DMS53 treated with DMSO at 0.1 percent for 48 hours (cell line): ENCODE results near the gene GNG13.

ENCODE experiments used
- DNase-seq: peaks from one replicate; lab custom pipeline; 2025; ENCODE audit not compliant: unreplicated experiment; lab: John Stamatoyannopoulos, UW

The GNG13 gene

GRCh38 chr16:814974-815373 lies 14.4 kb upstream of the GNG13 start:
- DNase-seq: no peak

GRCh38 chr16:813916-814412 lies 13.4 kb upstream of the GNG13 start:
- no peak for DNase-seq

GRCh38 chr16:813204-813915 lies 12.8 kb upstream of the GNG13 start:
- DNase-seq: no peak

GRCh38 chr16:808085-808386 lies 7.5 kb upstream of the GNG13 start:
- DNase-seq: no peak

- peak; percentile 65 for DNase-seq
Observed at GRCh38 chr16:807347-808084, 7.0 kb upstream of the GNG13 start.

- no peak for DNase-seq
Observed at GRCh38 chr16:805474-805873, 4.9 kb upstream of the GNG13 start.

GRCh38 chr16:804193-805048 lies 3.9 kb upstream of the GNG13 start:
- no peak for DNase-seq

GRCh38 chr16:803754-804080 lies 3.2 kb upstream of the GNG13 start:
- no peak for DNase-seq

- no peak for DNase-seq
Observed at GRCh38 chr16:802914-803753, 2.6 kb upstream of the GNG13 start.

GRCh38 chr16:802461-802860 lies 1.9 kb upstream of the GNG13 start:
- no peak for DNase-seq

GRCh38 chr16:801584-802363 lies 1.2 kb upstream of the GNG13 start:
- no peak for DNase-seq

- DNase-seq: no peak
Observed at GRCh38 chr16:800834-801511, 439 bp upstream of the GNG13 start.

- DNase-seq: no peak
Observed at GRCh38 chr16:799111-799947, 1.2 kb downstream of the GNG13 start.

GRCh38 chr16:798666-799065 lies 1.9 kb downstream of the GNG13 start:
- no peak for DNase-seq

- no peak for DNase-seq
Observed at GRCh38 chr16:797686-798085, 2.8 kb downstream of the GNG13 start.

- no peak for DNase-seq
Observed at GRCh38 chr16:797120-797420, 3.5 kb downstream of the GNG13 start.

- DNase-seq: no peak
Observed at GRCh38 chr16:796296-797119, 4.0 kb downstream of the GNG13 start.

GRCh38 chr16:795580-796229 lies 4.8 kb downstream of the GNG13 start:
- peak; percentile 20 for DNase-seq
